B cell (primary cell): ENCODE results near the gene SLAMF9. TPM values are rescaled to one million over a fixed set of nuclear protein-coding genes. Genes with fewer than 3 reads are reported as not detected.
A peak's percentile ranks its signal among the peaks of the same experiment; 100 is the strongest.

Experiments used
- ATAC-seq: fragments of 200-7000 bp; cut with Tn5 transposase; one replicate; pipeline ENCODE4 v1.10.0; 2021; ENCODE audit warnings: low read depth, mild to moderate bottlenecking, moderate number of reproducible peaks, moderate library complexity
- CTCF ChIA-PET: fragments of 350-600 bp; sonication (Branson Sonifier 250); formaldehyde crosslinking; loops from one replicate; lab custom pipeline; 2021; ENCODE audit warnings: antibody characterized with exemption, inconsistent platforms; lab: Charles Lee
- POLR2A ChIA-PET: fragments of 350-600 bp; sonication (Branson Sonifier 250); formaldehyde crosslinking; loops from one replicate; lab custom pipeline; 2021; ENCODE audit warnings: antibody characterized with exemption; lab: Charles Lee
- DNase-seq: peaks from one replicate; pipeline ENCODE4 v3.0.0; 2013
- H2AFZ ChIP-seq: 2 replicates; pipeline ENCODE4 v1.6.1; 2012; ENCODE audit warnings: mild to moderate bottlenecking, low read depth, low read length; ENCODE audit not compliant: insufficient read depth, poor library complexity, severe bottlenecking
- H3K27ac ChIP-seq, 2 donors: 1 replicate in 1 of 2; 2 replicates in 1 of 2; pipeline ENCODE4 v1.5.1; 2012 to 2013; ENCODE audit warnings: low read length in 2 of 2, mild to moderate bottlenecking in 2 of 2, moderate library complexity in 1 of 2
- H3K27me3 ChIP-seq, 4 experiments: fragments of 200-600 bp in 1 of 4; sonication (generic) in 1 of 4; replicated peaks in 1 of 4; 1 replicate in 2 of 4; 2 replicates in 2 of 4; pipeline versions ENCODE4 v1.6.1 to v1.7.0; 2013 to 2016; ENCODE audit warnings: low read length in 3 of 4, mild to moderate bottlenecking in 2 of 4, mixed read lengths in 1 of 4, moderate library complexity in 1 of 4; ENCODE audit not compliant: insufficient read depth in 4 of 4, control insufficient read depth in 3 of 4; ENCODE audit errors: control extremely low read depth in 1 of 4
- H3K36me3 ChIP-seq, 2 experiments: replicated peaks in 1 of 2; 1 replicate in 1 of 2; 2 replicates in 1 of 2; pipeline versions ENCODE4 v1.6.1 to v1.7.1; 2013; ENCODE audit warnings: low read length in 1 of 2; ENCODE audit not compliant: insufficient read depth in 2 of 2, control insufficient read depth in 1 of 2; ENCODE audit errors: control extremely low read depth in 1 of 2, extremely low read depth in 1 of 2
- H3K4me1 ChIP-seq, 2 donors: fragments of 200-600 bp in 1 of 2; sonication (generic) in 1 of 2; 1 replicate in 1 of 2; 2 replicates in 1 of 2; pipeline versions ENCODE4 v1.5.1 to v1.6.1; 2013 to 2017; ENCODE audit warnings: low read length in 2 of 2; ENCODE audit not compliant: control insufficient read depth in 2 of 2, insufficient read depth in 2 of 2
- H3K4me2 ChIP-seq: replicated peaks from 2 replicates; pipeline ENCODE3; 2012; ENCODE audit warnings: mild to moderate bottlenecking, low read depth, low read length; ENCODE audit not compliant: poor library complexity, severe bottlenecking
- H3K4me3 ChIP-seq, 5 experiments: fragments of 200-600 bp in 1 of 5; sonication (generic) in 1 of 5; 1 replicate in 3 of 5; 2 replicates in 2 of 5; pipeline versions ENCODE4 v1.5.1 to v1.7.0; 2011 to 2016; ENCODE audit warnings: low read length in 4 of 5, mild to moderate bottlenecking in 4 of 5, low read depth in 2 of 5, control low read depth in 1 of 5, moderate library complexity in 1 of 5; ENCODE audit not compliant: insufficient read depth in 1 of 5; ENCODE audit errors: control extremely low read depth in 1 of 5, extremely low read depth in 1 of 5
- H3K79me2 ChIP-seq: fragments of 200-600 bp; sonication (generic); one replicate; pipeline ENCODE4 v1.6.0; 2016; ENCODE audit warnings: low read length; ENCODE audit not compliant: control insufficient read depth, insufficient read depth
- H3K9ac ChIP-seq: fragments of 200-600 bp; sonication (generic); 2 replicates; pipeline ENCODE4 v1.6.1; 2017; ENCODE audit warnings: mild to moderate bottlenecking, low read length, moderate library complexity
- H3K9me3 ChIP-seq, 3 donors: one replicate each; pipeline versions ENCODE4 v1.6.1 to v1.7.1; 2013; ENCODE audit warnings: low read length in 2 of 3; ENCODE audit not compliant: control insufficient read depth in 2 of 3, insufficient read depth in 1 of 3; ENCODE audit errors: control extremely low read depth in 1 of 3
- H4K20me1 ChIP-seq: 2 replicates; pipeline ENCODE4 v1.6.0; 2012; ENCODE audit warnings: mild to moderate bottlenecking, low read length; ENCODE audit not compliant: insufficient read depth, control insufficient read depth, poor library complexity, severe bottlenecking
- H3K27ac Mint-ChIP-seq: one replicate; pipeline ENCODE4 v1.8.0; 2021; ENCODE audit warnings: mixed read lengths
- H3K27me3 Mint-ChIP-seq: one replicate; pipeline ENCODE4 v1.8.0; 2021; ENCODE audit warnings: mixed read lengths
- H3K4me1 Mint-ChIP-seq: one replicate; pipeline ENCODE4 v1.8.0; 2021; ENCODE audit warnings: mixed read lengths
- H3K4me3 Mint-ChIP-seq: one replicate; pipeline ENCODE4 v1.8.0; 2021; ENCODE audit warnings: mixed read lengths
- H3K9me3 Mint-ChIP-seq: one replicate; pipeline ENCODE4 v1.8.0; 2022; ENCODE audit warnings: mixed read lengths; ENCODE audit not compliant: insufficient read depth
- EZH2 ChIP-seq: IDR thresholded peaks from 2 replicates; pipeline ENCODE4 v1.6.1; 2012; ENCODE audit warnings: borderline replicate concordance, low read depth, mild to moderate bottlenecking, moderate library complexity, low read length; ENCODE audit not compliant: insufficient read depth, poor library complexity, severe bottlenecking
- WGBS: methylation state at CpG from one replicate; pipeline ENCODE4 v1.1.5; 2013; ENCODE audit warnings: missing lambda C conversion rate; ENCODE audit not compliant: insufficient coverage; 5-methylcytosine and 5-hydroxymethylcytosine counted together
- intact Hi-C: fragments of 100-400 bp; cut with micrococcal nuclease; formaldehyde crosslinking; loops from one replicate; pipeline ENCODE4 v1.10.0; 2022
- polyA plus RNA-seq: library from polyadenylated mRNA; depleted of rRNA; stranded (reverse); fragments of >200 nt; gene quantifications from 2 replicates; pipeline ENCODE4 v1.2.3, GENCODE V29; 2012
- total RNA-seq, 2 donors: library from RNA; stranded (reverse); fragments of 120-200 nt in 1 of 2; gene quantifications; 1 replicate in 1 of 2; 2 replicates in 1 of 2; pipeline versions ENCODE4 v1.2.3 to v1.2.4, GENCODE V29; 2013 to 2022
- TF ChIP-seq, protein P1 (sequence below): fragments of 200-600 bp; IDR thresholded peaks from one replicate; pipeline ENCODE4 v1.8.0; 2022; ENCODE audit warnings: antibody characterized with exemption, mild to moderate bottlenecking

SLAMF9 gene
- total and polyA plus RNA-seq, 2 donors (not counting 1 experiment from before 2014, with no cell fraction given): not detected

DNA sequence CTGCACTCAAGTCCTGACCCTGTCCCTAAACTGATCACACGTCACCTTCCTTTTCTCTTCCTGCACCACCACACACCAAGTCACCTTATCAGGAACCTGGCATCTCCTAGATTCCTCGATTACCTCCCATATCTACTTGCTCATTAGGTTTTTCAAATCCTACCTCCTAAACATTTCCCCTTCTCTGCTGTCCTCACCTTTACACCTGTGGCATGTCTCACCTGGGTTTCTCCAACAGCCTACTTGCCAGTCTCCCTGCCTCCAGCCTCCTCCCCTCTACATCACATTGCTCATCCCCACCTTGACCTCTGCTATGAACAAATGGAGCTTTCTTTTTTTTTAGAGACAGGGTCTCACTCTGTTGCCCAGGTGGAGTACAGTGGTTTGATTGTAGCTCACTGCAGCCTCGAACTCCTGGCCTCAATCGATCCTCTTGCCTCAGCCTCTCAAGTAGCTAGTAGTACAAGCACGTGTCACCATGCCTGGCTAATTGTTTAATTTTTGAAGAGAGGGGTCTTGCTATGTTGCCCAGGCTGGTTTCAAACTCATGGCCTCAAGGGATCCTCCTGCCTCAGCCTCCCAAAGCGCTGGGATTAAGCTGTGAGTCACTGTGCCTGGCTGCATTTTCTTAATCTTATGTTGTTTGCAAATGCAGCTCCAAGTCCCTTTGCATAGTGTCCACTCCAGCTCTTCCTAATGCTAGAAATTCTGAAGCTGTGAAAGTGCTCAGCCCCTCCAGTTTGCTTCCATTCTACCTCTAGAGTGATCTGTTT lies 14.9 kb downstream of the SLAMF9 start:
- ATAC-seq: no peak
- peaks cover 37 to 43% of the 10 kb centered on the region in 2 donors for H3K4me1 ChIP-seq
- H3K4me1 Mint-ChIP-seq: peaks cover 47% of the 10 kb centered on the region
- H3K79me2 ChIP-seq: no peaks in the 10 kb centered on the region
- no peak overlapping the region for H2AFZ ChIP-seq
- no peaks in the 10 kb centered on the region for H3K36me3 ChIP-seq
- H3K4me3 Mint-ChIP-seq: no peak overlapping the region
- no peak overlapping the region for H3K4me2 ChIP-seq
- TF ChIP-seq, protein P1, sequence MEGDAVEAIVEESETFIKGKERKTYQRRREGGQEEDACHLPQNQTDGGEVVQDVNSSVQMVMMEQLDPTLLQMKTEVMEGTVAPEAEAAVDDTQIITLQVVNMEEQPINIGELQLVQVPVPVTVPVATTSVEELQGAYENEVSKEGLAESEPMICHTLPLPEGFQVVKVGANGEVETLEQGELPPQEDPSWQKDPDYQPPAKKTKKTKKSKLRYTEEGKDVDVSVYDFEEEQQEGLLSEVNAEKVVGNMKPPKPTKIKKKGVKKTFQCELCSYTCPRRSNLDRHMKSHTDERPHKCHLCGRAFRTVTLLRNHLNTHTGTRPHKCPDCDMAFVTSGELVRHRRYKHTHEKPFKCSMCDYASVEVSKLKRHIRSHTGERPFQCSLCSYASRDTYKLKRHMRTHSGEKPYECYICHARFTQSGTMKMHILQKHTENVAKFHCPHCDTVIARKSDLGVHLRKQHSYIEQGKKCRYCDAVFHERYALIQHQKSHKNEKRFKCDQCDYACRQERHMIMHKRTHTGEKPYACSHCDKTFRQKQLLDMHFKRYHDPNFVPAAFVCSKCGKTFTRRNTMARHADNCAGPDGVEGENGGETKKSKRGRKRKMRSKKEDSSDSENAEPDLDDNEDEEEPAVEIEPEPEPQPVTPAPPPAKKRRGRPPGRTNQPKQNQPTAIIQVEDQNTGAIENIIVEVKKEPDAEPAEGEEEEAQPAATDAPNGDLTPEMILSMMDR: no peak
- no peak for TF ChIP-seq EZH2
- intact Hi-C loops: loop anchor here (5.0 kb wide), 3 partner anchors 87 to 313 kb away; no protein-coding TSS in a partner anchor
- no peaks in the 10 kb centered on the region for H4K20me1 ChIP-seq
- DNase-seq: no peak
- POLR2A ChIA-PET: interaction anchor here (0.5 to 1.8 kb wide), 4 partner anchors 15 to 1760 kb away, joined by 3 to 5 read pairs (median 4); partner anchors contain the start of gene KCNJ10
- H3K4me3 ChIP-seq: no peak overlapping the region
- H3K27me3 ChIP-seq: peaks cover 0 to 5% (median 1%) of the 10 kb centered on the region in 4 experiments
- peaks cover 0 to 4% (median 0%) of the 10 kb centered on the region in 3 donors for H3K9me3 ChIP-seq
- peaks cover 13% of the 10 kb centered on the region for H3K27me3 Mint-ChIP-seq
- peak overlapping the region; percentile 38 for H3K27ac Mint-ChIP-seq
- H3K9ac ChIP-seq: no peak overlapping the region
- no peaks in the 10 kb centered on the region for H3K9me3 Mint-ChIP-seq
- no peak overlapping the region for H3K27ac ChIP-seq
- CTCF ChIA-PET: interaction anchor here (1.3 to 10.7 kb wide), 8 partner anchors 16 to 146 kb away, joined by 3 to 177 read pairs (median 8); partner anchors contain the start of genes SLAMF9 and TAGLN2
- WGBS: 87% methylated on average over 5 of the region's 6 CpGs
